Measurements from ENCODE around the gene FCN3. TPM values are rescaled to one million over a fixed set of nuclear protein-coding genes. Genes with fewer than 3 reads are reported as not detected.

The FCN3 gene
- total RNA-seq, 1 donor from 2014 or later = not detected

- TF ChIP-seq CTCF (IDR thresholded peaks at IDR 0.05) = no peak
- DNase-seq (no peak), ATAC-seq (ENCODE audit: low read depth) (no peak)
- POLR2A ChIA-PET = interaction anchor here (0.9 to 1.2 kb wide), 3 partner anchors 77 to 262 kb away, joined by 4 to 5 read pairs (median 5); partner anchors contain the start of gene AHDC1
- Mint-ChIP-seq H3K27me3 (no peaks in the 10 kb centered on the region), H3K4me1 (peaks cover 39% of the 10 kb centered on the region), H3K4me3 (no peak overlapping the region), H3K36me3 (ENCODE audit: low read depth) (no peaks in the 10 kb centered on the region), H3K27ac (no peak overlapping the region), H3K9me3 (no peaks in the 10 kb centered on the region)
- intact Hi-C loops (cut with micrococcal nuclease) = loop anchor here (5.0 kb wide), 1 partner anchor 327 kb away; the partner anchor contains the start of gene FAM76A
- CTCF ChIA-PET = interaction anchor here (1.5 to 7.8 kb wide), 6 partner anchors 103 to 269 kb away, joined by 5 to 208 read pairs (median 10); partner anchors contain the start of gene AHDC1
These were observed 25.7 kb upstream of the FCN3 start for GRCh38 chr1:27400082-27400962.

GRCh38 chr1:27399251-27400025, 24.8 kb upstream of the FCN3 start:
- TF ChIP-seq CTCF (IDR thresholded peaks at IDR 0.05) = no peak
- Mint-ChIP-seq H3K27ac (peak overlapping the region; percentile 41), H3K4me3 (no peak overlapping the region), H3K27me3 (no peaks in the 10 kb centered on the region), H3K36me3 (ENCODE audit: low read depth) (no peaks in the 10 kb centered on the region), H3K9me3 (no peaks in the 10 kb centered on the region), H3K4me1 (peaks cover 39% of the 10 kb centered on the region)
- ChIA-PET CTCF (interaction anchor here (1.4 to 7.8 kb wide), 3 partner anchors 17 to 208 kb away, joined by 4 to 208 read pairs (median 5); no protein-coding TSS in a partner anchor), POLR2A (interaction anchor here (0.7 to 0.9 kb wide), 3 partner anchors 17 to 205 kb away, joined by 3 to 4 read pairs (median 3); partner anchors contain the start of gene AHDC1)
- intact Hi-C loops (cut with micrococcal nuclease) = loop anchor here (5.0 kb wide), 1 partner anchor 328 kb away; the partner anchor contains the start of gene FAM76A
- no peak for ATAC-seq (ENCODE audit: low read depth)
- no peak for DNase-seq

GRCh38 chr1:27398405-27399149, 24.0 kb upstream of the FCN3 start:
- no peak for ATAC-seq (ENCODE audit: low read depth)
- intact Hi-C loops (cut with micrococcal nuclease) = no loop called here
- Mint-ChIP-seq H3K27ac (peak overlapping the region; percentile 13), H3K9me3 (no peaks in the 10 kb centered on the region), H3K27me3 (no peaks in the 10 kb centered on the region), H3K36me3 (ENCODE audit: low read depth) (no peaks in the 10 kb centered on the region), H3K4me1 (peaks cover 30% of the 10 kb centered on the region), H3K4me3 (no peak overlapping the region)
- CTCF ChIA-PET = interaction anchor here (1.4 to 7.8 kb wide), 5 partner anchors 18 to 264 kb away, joined by 4 to 208 read pairs (median 6); no protein-coding TSS in a partner anchor
- no peak for DNase-seq
- POLR2A ChIA-PET = interaction anchor here (0.7 to 1.1 kb wide), 4 partner anchors 18 to 373 kb away, joined by 3 to 4 read pairs (median 4); partner anchors contain the start of gene AHDC1
- no peak for TF ChIP-seq CTCF (IDR thresholded peaks at IDR 0.05)

- peaks cover 24% of the 10 kb centered on the region for H3K4me1 Mint-ChIP-seq
- intact Hi-C loops (cut with micrococcal nuclease) = no loop called here
- no peak for DNase-seq
- CTCF ChIA-PET = interaction anchor here (1.0 to 7.8 kb wide), 6 partner anchors 65 to 495 kb away, joined by 3 to 208 read pairs (median 6); partner anchors contain the start of gene AHDC1
- H3K27ac Mint-ChIP-seq = peak overlapping the region; percentile 24
- H3K36me3 Mint-ChIP-seq (ENCODE audit: low read depth) = no peaks in the 10 kb centered on the region
- no peaks in the 10 kb centered on the region for H3K27me3 Mint-ChIP-seq
- no peak for ATAC-seq (ENCODE audit: low read depth)
- H3K4me3 Mint-ChIP-seq = no peak overlapping the region
- H3K9me3 Mint-ChIP-seq = no peaks in the 10 kb centered on the region
- POLR2A ChIA-PET = interaction anchor here (0.6 to 1.1 kb wide), 4 partner anchors 98 to 531 kb away, joined by 4 to 10 read pairs (median 5); partner anchors contain the start of gene AHDC1
- no peak for TF ChIP-seq CTCF (IDR thresholded peaks at IDR 0.05)
These were observed 23.1 kb upstream of the FCN3 start for GRCh38 chr1:27397749-27398148.
